ENCODE data around the gene TMEM54.
"Not testable (repeated sequence)": the region's sequence is repeated elsewhere in the genome, so short reads cannot be mapped to it uniquely, and the experiment has no call there.

The TMEM54 gene

GRCh38 chr1:32910319-32910718, 9.1 kb upstream of the TMEM54 start:
- no peak overlapping the region for H3K4me3 ChIP-seq (ENCODE audit: control insufficient read depth, low read depth, low read length)
- TF ChIP-seq CTCF (conservative IDR thresholded peaks at IDR 0.05; ENCODE audit: control insufficient read depth, insufficient read depth, low read depth, low read length), result no peak
- no peak for DNase-seq (ENCODE audit: low read depth)

DNA sequence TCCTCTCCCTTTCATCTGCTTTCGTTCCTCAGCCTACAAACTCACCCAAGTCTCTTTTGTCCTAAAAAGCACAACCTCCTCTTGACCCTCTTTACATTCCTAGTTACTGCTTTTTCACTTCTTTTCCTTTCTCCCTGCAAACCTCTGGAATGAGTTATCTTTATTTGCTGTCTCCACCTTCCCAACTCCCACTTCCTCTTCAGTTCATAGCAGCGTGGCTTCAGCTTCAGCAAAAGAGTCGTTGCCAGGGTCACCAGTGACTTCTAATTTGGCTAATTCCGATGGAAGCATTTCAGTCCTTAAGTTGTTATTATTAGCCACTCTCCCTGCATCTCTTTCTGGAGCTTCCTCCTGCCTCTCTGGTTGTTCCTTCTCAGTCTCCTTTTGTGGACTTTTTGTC, 6.2 kb upstream of the TMEM54 start:
- TF ChIP-seq CTCF (conservative IDR thresholded peaks at IDR 0.05; ENCODE audit: control insufficient read depth, insufficient read depth, low read depth, low read length), result no peak
- DNase-seq (ENCODE audit: low read depth), result peak; percentile 22
- no peak overlapping the region for H3K4me3 ChIP-seq (ENCODE audit: control insufficient read depth, low read depth, low read length)

GRCh38 chr1:32906654-32907053, 5.5 kb upstream of the TMEM54 start:
- DNase-seq (ENCODE audit: low read depth), result no peak
- no peak for TF ChIP-seq CTCF (conservative IDR thresholded peaks at IDR 0.05; ENCODE audit: control insufficient read depth, insufficient read depth, low read depth, low read length)
- H3K4me3 ChIP-seq (ENCODE audit: control insufficient read depth, low read depth, low read length), result no peak overlapping the region

GRCh38 chr1:32905588-32905987, 4.4 kb upstream of the TMEM54 start:
- H3K4me3 ChIP-seq (ENCODE audit: control insufficient read depth, low read depth, low read length); DNase-seq (ENCODE audit: low read depth): not testable (repeated sequence)

- no peak for TF ChIP-seq CTCF (conservative IDR thresholded peaks at IDR 0.05; ENCODE audit: control insufficient read depth, insufficient read depth, low read depth, low read length)
- no peak for DNase-seq (ENCODE audit: low read depth)
- H3K4me3 ChIP-seq (ENCODE audit: control insufficient read depth, low read depth, low read length), result no peak overlapping the region
Measured at GRCh38 chr1:32904797-32905196, 3.6 kb upstream of the TMEM54 start.

DNA sequence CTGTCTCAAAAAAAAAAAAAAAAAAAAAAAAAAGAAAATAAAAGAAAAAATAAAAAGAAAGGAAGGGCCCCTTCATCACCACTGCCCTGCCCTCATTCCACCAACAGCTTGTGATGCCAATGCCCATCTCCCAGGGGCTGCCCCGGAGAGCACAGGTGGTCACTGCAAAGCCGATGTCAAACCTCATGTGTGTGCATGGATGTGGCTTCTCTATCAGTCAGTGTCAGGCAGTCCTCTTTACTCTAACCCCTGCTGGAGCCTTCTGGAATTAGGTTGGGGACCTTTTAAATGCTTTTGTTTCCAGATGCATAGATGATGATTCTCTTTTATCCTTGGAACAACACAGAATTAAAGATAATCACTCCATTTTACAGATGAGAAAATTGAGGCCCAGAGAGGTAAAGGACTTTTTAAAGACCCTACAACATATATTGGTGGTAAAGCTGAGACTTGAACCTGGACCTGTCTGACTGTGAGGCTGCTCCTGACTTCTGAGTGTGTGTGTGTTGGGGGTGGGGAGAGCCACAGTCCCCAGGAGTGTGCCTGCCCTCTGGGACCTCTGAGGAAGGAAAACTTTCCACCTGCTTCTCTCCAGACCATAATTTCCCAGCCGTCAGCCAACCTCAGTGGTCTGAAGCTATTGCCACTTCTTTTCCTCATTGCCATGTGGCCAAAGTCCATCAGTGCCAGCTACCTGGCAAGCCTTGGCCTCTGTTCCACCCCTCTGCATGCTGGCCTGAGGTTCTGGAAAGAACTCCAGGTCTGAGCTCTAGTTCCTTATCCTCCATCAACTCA, 3.0 kb upstream of the TMEM54 start:
- TF ChIP-seq CTCF (conservative IDR thresholded peaks at IDR 0.05; ENCODE audit: control insufficient read depth, insufficient read depth, low read depth, low read length), result no peak

GRCh38 chr1:32902535-32902920, 1.3 kb upstream of the TMEM54 start:
- no peak for DNase-seq (ENCODE audit: low read depth)
- TF ChIP-seq CTCF (conservative IDR thresholded peaks at IDR 0.05; ENCODE audit: control insufficient read depth, insufficient read depth, low read depth, low read length), result no peak
- H3K4me3 ChIP-seq (ENCODE audit: control insufficient read depth, low read depth, low read length), result no peak overlapping the region

More for the DNA sequence above, 3.0 kb upstream of the TMEM54 start:
- no peak for DNase-seq (ENCODE audit: low read depth)
- H3K4me3 ChIP-seq (ENCODE audit: control insufficient read depth, low read depth, low read length), result no peak overlapping the region
